HEK293T (cell line): Measurements from ENCODE around the gene TJP3.
A peak's percentile ranks its signal among the peaks of the same experiment; 100 is the strongest.

Experiments used
- CTCF ChIA-PET: fragments of 350-600 bp; formaldehyde crosslinking; extraction: SDS; loops from one replicate; lab custom pipeline; 2021; ENCODE audit warnings: antibody characterized with exemption, inconsistent platforms; lab: Yijun Ruan, JAX
- POLR2A ChIA-PET: fragments of 350-600 bp; formaldehyde crosslinking; extraction: SDS; loops from one replicate; lab custom pipeline; 2020; ENCODE audit warnings: antibody characterized with exemption, inconsistent platforms; lab: Yijun Ruan, JAX
- DNase-seq: peaks from one replicate; pipeline ENCODE4 v3.0.0; 2012; ENCODE audit warnings: mixed read lengths; ENCODE audit errors: extremely low spot score
- ARNT ChIP-seq: fragments of 450-650 bp; IDR thresholded peaks from 2 replicates; pipeline ENCODE4 v1.6.1; 2017; ENCODE audit warnings: mild to moderate bottlenecking
- BHLHE40 ChIP-seq: fragments of 450-650 bp; IDR thresholded peaks from 2 replicates; pipeline ENCODE4 v1.6.1; 2016; ENCODE audit warnings: mild to moderate bottlenecking, moderate library complexity, borderline replicate concordance
- CTBP1 ChIP-seq: fragments of 450-650 bp; IDR thresholded peaks from 2 replicates; pipeline ENCODE4 v1.6.1; 2016; ENCODE audit warnings: borderline replicate concordance
- ELF4 ChIP-seq: fragments of 450-650 bp; IDR thresholded peaks from 2 replicates; pipeline ENCODE4 v1.6.1; 2017; ENCODE audit warnings: antibody characterized with exemption
- FOXA1 ChIP-seq: fragments of 450-650 bp; IDR thresholded peaks from 2 replicates; pipeline ENCODE4 v1.6.1; 2016; ENCODE audit warnings: mild to moderate bottlenecking
- FOXK2 ChIP-seq: fragments of 450-650 bp; IDR thresholded peaks from 2 replicates; pipeline ENCODE4 v1.6.1; 2016; ENCODE audit warnings: mild to moderate bottlenecking
- FOXM1 ChIP-seq: fragments of 450-650 bp; IDR thresholded peaks from 2 replicates; pipeline ENCODE4 v1.6.1; 2017; ENCODE audit warnings: mild to moderate bottlenecking, borderline replicate concordance
- HDGF ChIP-seq: fragments of 450-650 bp; IDR thresholded peaks from 2 replicates; pipeline ENCODE4 v1.6.1; 2017; ENCODE audit warnings: antibody characterized with exemption, borderline replicate concordance
- L3MBTL2 ChIP-seq: fragments of 450-650 bp; conservative IDR thresholded peaks from 2 replicates; pipeline ENCODE4 v1.6.1; 2016; ENCODE audit warnings: mild to moderate bottlenecking
- LEF1 ChIP-seq: fragments of 450-650 bp; IDR thresholded peaks from 2 replicates; pipeline ENCODE4 v1.6.1; 2017; ENCODE audit warnings: mild to moderate bottlenecking, borderline replicate concordance
- NFRKB ChIP-seq: fragments of 450-650 bp; IDR thresholded peaks from 2 replicates; pipeline ENCODE4 v1.6.1; 2016; ENCODE audit warnings: mild to moderate bottlenecking, moderate library complexity
- SP1 ChIP-seq: fragments of 450-650 bp; IDR thresholded peaks from 2 replicates; pipeline ENCODE4 v1.6.1; 2017
- SUZ12 ChIP-seq: fragments of 450-650 bp; IDR thresholded peaks from 2 replicates; pipeline ENCODE4 v1.6.1; 2016; ENCODE audit warnings: mild to moderate bottlenecking
- TARDBP ChIP-seq: fragments of 450-650 bp; IDR thresholded peaks from 2 replicates; pipeline ENCODE4 v1.6.1; 2016
- ZNF384 ChIP-seq: fragments of 450-650 bp; IDR thresholded peaks from 2 replicates; pipeline ENCODE4 v1.6.1; 2016
- TF ChIP-seq, protein P1 (sequence below): fragments of 450-650 bp; IDR thresholded peaks from 2 replicates; pipeline ENCODE4 v1.6.1; 2016

The TJP3 gene

DNA sequence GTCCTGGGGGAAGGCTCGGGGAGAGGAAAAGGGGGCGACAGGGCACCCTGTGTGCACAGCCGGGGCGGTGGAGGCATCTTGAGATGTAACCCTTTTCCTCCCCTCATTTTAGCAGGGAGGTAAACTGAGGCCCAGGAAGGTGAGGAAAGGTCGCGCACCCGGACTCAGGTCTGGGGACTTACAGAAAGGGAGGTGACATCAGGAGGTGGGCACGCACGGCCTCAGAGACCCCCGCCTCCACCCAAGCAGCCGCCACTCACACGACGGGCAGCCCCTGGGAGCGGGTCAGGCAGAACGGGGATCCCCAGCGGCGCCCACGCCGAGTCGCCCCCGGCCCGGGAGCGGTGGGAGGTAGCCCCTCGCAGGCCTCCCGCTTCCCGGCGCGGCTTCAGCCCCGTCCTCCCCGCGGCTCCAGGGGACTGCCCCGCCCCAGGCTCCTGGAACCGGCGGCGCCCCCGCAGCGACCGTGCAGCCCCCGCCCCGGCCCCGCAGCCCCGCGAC, 8.4 kb upstream of the TJP3 start:
- ChIA-PET CTCF (no interaction called here), POLR2A (interaction anchor here (1.4 kb wide), 1 partner anchor 14 kb away, joined by 3 read pairs; no protein-coding TSS in a partner anchor)
- no peak for DNase-seq
- TF ChIP-seq BHLHE40 (no peak), NFRKB (no peak), LEF1 (no peak), FOXM1 (no peak), L3MBTL2 (no peak), SUZ12 (no peak), ZNF384 (no peak), CTBP1 (no peak), FOXK2 (no peak), HDGF (no peak), ARNT (no peak), SP1 (no peak), TARDBP (no peak)
- TF ChIP-seq, protein P1, sequence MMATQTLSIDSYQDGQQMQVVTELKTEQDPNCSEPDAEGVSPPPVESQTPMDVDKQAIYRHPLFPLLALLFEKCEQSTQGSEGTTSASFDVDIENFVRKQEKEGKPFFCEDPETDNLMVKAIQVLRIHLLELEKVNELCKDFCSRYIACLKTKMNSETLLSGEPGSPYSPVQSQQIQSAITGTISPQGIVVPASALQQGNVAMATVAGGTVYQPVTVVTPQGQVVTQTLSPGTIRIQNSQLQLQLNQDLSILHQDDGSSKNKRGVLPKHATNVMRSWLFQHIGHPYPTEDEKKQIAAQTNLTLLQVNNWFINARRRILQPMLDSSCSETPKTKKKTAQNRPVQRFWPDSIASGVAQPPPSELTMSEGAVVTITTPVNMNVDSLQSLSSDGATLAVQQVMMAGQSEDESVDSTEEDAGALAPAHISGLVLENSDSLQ: no peak

DNA sequence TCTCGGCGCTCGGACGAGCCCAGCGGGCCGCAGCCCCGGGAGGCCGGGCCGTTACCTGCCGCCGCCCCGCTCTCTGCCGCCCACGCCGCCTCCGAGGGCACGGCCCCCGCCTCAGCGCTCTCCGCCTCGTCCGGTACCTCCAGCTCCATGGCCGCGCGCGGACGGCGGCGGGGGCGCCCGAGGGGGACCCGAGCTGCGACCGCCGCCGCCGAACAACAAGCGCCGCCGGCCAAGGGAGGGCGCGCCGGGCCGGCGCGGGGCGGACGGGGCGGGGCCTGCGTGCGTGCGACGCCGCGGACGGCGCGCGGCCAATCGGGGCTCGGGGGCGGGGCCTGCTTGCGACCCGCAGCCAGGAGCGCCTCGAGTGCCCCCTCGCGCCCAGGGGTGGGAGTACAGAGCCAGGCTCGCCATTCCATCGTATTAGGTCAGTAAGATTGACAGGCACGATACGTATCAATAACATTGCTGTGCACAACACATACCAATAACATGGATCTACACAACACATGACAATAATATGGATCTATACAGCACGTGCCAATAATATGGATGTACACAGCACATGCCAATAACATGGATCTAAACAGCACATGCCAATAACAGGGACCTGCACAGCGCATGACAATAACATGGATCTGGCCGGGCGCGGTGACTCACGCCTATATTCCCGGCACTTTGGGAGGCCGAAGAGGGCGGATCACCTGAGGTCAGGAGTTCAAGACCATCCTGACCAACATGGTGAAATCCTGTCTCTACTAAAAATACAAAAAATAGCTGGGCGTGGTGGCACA, 7.7 kb upstream of the TJP3 start, which contains the start of gene PIP5K1C:
TSS of gene PIP5K1C (minus strand) at position 227 of the 791 bp plus-strand sequence. CDS start at position 149, 78 bp downstream.
- peak; percentile 97 for DNase-seq
- TF ChIP-seq ARNT (peak; percentile 34; the same call in 1 of the 2 replicates), LEF1 (no peak), FOXA1 (no peak), SP1 (no peak), SUZ12 (no peak), FOXM1 (0 out of 2 replicates have a peak, but pooled peaks have one; percentile 39), TARDBP (no peak), BHLHE40 (no peak), ZNF384 (no peak), NFRKB (no peak), L3MBTL2 (peak; percentile 53; the same call in 1 of the 2 replicates), HDGF (no peak), FOXK2 (no peak)
- TF ChIP-seq, protein P1: peak; percentile 97
- ChIA-PET POLR2A (interaction anchor here (0.6 kb wide), 1 partner anchor 10 kb away, joined by 4 read pairs; no protein-coding TSS in a partner anchor), CTCF (interaction anchor here (0.6 to 1.1 kb wide), 2 partner anchors 10 to 28 kb away, joined by 3 read pairs; no protein-coding TSS in a partner anchor)

DNA sequence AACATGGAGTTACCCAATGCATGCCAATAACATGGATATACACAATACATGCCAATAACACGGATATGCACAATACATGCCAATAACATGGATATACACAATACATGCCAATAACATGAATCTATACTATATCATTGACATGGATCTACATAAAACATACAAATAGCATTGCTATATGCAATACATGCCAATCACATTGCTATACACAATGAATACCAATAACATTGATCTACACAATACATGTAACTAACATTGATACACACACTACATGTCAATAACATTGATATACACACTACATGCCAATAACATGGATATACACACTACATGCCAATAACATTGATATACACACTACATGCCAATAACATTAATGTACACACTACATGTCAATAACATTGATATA, 7.0 kb upstream of the TJP3 start:
- POLR2A ChIA-PET: no interaction called here
- CTCF ChIA-PET: interaction anchor here (0.6 to 1.1 kb wide), 2 partner anchors 10 to 27 kb away, joined by 3 read pairs; no protein-coding TSS in a partner anchor
- TF ChIP-seq ZNF384: no peak
- TF ChIP-seq NFRKB: no peak; the same call in 1 of the 2 replicates
- TF ChIP-seq SUZ12: no peak
- no peak for TF ChIP-seq FOXM1
- TF ChIP-seq L3MBTL2: no peak
- DNase-seq: no peak

- POLR2A ChIA-PET: no interaction called here
- TF ChIP-seq, protein P1: no peak
- TF ChIP-seq SP1 (no peak), L3MBTL2 (no peak), FOXK2 (no peak), FOXA1 (no peak), TARDBP (no peak), ZNF384 (no peak), BHLHE40 (no peak), ARNT (no peak), SUZ12 (no peak), HDGF (no peak), LEF1 (no peak), FOXM1 (no peak), CTBP1 (no peak), NFRKB (no peak), ELF4 (no peak)
- CTCF ChIA-PET: interaction anchor here (1.4 kb wide), 1 partner anchor 11 kb away, joined by 4 read pairs; no protein-coding TSS in a partner anchor
- no peak for DNase-seq
Measured at GRCh38 chr19:3707868-3708206, 347 bp upstream of the TJP3 start.

GRCh38 chr19:3710265-3710812, 2.2 kb downstream of the TJP3 start:
- ChIA-PET POLR2A (interaction anchor here (1.0 kb wide), 1 partner anchor 53 kb away, joined by 3 read pairs; no protein-coding TSS in a partner anchor), CTCF (interaction anchor here (0.6 to 0.8 kb wide), 2 partner anchors 8 to 53 kb away, joined by 3 to 4 read pairs; no protein-coding TSS in a partner anchor)
- DNase-seq: no peak
- TF ChIP-seq CTBP1 (no peak), SUZ12 (no peak), FOXK2 (no peak), LEF1 (no peak), TARDBP (no peak), BHLHE40 (no peak), ARNT (no peak)
- TF ChIP-seq, protein P1: no peak
